ENCODE measurements around the gene TMEM141.
"Not testable (repeated sequence)": the region's sequence is repeated elsewhere in the genome, so short reads cannot be mapped to it uniquely, and the experiment has no call there.

The TMEM141 gene

DNA sequence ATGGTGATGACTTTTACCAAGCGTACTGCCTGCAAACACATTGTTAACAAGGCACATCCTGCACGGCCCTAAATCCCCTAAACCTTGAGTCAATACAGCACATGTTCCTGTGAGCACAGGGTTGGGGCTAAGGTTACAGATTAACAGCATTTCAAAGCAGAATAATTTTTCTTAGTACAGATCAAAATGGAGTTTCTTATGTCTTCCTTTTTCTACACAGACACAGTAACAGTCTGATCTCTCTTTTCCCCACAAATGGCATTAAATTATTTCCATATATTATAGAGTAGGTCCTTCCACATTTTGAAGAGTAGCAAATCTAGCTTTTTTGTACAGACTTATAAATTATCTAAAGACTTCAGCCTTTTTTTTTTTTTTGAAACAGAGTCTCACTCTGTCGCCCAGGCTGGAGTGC lies 1.6 kb upstream of the TMEM141 start:
- Histone ChIP-seq H3K4me3 (ENCODE audit: low read depth in 1 of 2, low read length in 2 of 2) (no peak overlapping the region), H3K9me3 (ENCODE audit: control insufficient read depth in 1 of 2, low read length in 2 of 2) (no peaks in the 10 kb centered on the region), H3K36me3 (ENCODE audit: control insufficient read depth in 1 of 2, insufficient read depth in 2 of 2, low read length in 2 of 2) (no peaks in the 10 kb centered on the region), H3K27ac (ENCODE audit: low read length) (no peak overlapping the region), H3K27me3 (ENCODE audit: low read depth, low read length) (no peaks in the 10 kb centered on the region), H3K4me1 (ENCODE audit: control insufficient read depth in 1 of 2, insufficient read depth in 2 of 2, low read length in 2 of 2) (peaks cover 0 to 22% of the 10 kb centered on the region in 2 donors)

DNA sequence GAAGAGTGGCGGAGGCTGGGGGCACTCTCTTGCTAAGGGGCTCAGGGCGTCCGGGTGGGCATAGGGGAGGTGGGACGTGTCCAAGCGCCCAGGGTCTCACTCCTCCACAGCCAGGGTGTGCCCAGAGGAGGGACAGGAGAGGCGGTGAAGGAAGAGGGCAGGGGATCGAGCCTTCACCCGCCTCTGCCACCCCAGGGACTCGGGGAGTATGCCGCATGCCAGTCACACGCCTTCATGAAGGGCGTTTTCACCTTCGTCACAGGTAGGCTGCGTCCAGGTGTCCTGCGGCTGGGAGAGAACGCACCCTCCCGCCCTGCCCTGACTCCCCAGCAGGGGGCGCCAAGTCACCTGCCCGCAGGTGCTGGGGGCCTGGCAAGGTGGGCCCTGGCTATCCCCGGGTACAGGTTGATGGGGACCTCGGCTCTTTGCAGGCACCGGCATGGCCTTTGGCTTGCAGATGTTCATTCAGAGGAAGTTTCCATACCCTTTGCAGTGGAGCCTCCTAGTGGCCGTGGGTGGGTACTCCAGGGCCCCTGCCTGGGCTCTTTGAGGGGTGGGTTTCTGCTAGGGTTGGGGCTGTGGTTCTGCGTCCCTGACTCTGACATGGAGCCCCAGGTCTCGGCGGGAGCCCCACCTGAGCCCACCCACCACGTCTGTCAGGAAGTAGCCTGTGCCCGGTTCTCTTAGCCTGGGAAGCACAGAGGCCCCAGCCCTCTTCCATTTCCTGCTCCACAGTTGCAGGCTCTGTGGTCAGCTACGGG lies 552 bp downstream of the TMEM141 start:
- H3K36me3 ChIP-seq (ENCODE audit: control insufficient read depth in 1 of 2, insufficient read depth in 2 of 2, low read length in 2 of 2) = no peaks in the 10 kb centered on the region
- H3K4me1 ChIP-seq (ENCODE audit: control insufficient read depth in 1 of 2, insufficient read depth in 2 of 2, low read length in 2 of 2) = peaks cover 0 to 22% of the 10 kb centered on the region in 2 donors
- H3K27me3 ChIP-seq (ENCODE audit: low read depth, low read length) = no peaks in the 10 kb centered on the region
- H3K9me3 ChIP-seq (ENCODE audit: control insufficient read depth in 1 of 2, low read length in 2 of 2) = no peaks in the 10 kb centered on the region
- peak overlapping the region; percentile 56 to 78 for H3K4me3 ChIP-seq (ENCODE audit: low read depth in 1 of 2, low read length in 2 of 2)
- peak overlapping the region; percentile 67 for H3K27ac ChIP-seq (ENCODE audit: low read length)

DNA sequence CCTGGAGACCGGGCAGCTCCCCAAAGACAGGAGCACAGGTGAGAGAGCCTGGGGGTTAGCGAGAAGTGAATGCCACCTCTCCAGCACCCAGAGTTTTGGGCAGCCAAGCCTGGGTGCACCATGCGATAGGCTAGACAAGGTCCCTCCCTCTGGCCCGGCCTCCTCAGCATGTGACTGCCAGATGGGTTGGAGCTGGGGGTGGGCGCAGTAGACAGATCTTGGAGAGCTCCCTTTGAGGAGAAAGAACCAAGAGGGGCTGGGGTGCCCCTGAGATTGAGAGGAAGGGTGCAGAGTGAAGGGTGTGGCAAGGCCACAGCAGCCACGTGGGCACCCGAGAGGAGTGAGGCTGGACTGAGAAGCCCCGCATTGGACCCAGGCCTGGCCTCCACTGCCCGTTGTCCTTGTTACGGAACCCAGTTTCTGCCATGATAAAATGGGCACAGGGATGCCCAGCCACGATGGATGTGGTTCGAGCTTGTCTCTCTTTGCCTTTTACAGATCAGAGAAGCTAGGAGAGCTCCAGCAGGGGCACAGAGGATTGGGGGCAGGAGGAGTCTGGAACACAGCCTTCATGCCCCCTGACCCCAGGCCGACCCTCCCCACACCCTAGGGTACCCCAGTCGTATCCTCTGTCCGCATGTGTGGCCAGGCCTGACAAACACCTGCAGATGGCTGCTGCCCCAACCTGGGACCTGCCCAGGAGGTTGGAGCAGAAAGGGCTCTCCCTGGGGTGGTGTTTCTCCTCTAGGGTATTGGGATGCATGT lies 1.4 kb downstream of the TMEM141 start:
- H3K27ac ChIP-seq (ENCODE audit: low read length) = peak overlapping the region; percentile 60
- no peaks in the 10 kb centered on the region for H3K9me3 ChIP-seq (ENCODE audit: control insufficient read depth in 1 of 2, low read length in 2 of 2)
- H3K27me3 ChIP-seq (ENCODE audit: low read depth, low read length) = no peaks in the 10 kb centered on the region
- peak overlapping the region in 1 of 2 donors; percentile 78 for H3K4me3 ChIP-seq (ENCODE audit: low read depth in 1 of 2, low read length in 2 of 2)
- no peaks in the 10 kb centered on the region for H3K36me3 ChIP-seq (ENCODE audit: control insufficient read depth in 1 of 2, insufficient read depth in 2 of 2, low read length in 2 of 2)
- peaks cover 0 to 21% of the 10 kb centered on the region in 2 donors for H3K4me1 ChIP-seq (ENCODE audit: control insufficient read depth in 1 of 2, insufficient read depth in 2 of 2, low read length in 2 of 2)

DNA sequence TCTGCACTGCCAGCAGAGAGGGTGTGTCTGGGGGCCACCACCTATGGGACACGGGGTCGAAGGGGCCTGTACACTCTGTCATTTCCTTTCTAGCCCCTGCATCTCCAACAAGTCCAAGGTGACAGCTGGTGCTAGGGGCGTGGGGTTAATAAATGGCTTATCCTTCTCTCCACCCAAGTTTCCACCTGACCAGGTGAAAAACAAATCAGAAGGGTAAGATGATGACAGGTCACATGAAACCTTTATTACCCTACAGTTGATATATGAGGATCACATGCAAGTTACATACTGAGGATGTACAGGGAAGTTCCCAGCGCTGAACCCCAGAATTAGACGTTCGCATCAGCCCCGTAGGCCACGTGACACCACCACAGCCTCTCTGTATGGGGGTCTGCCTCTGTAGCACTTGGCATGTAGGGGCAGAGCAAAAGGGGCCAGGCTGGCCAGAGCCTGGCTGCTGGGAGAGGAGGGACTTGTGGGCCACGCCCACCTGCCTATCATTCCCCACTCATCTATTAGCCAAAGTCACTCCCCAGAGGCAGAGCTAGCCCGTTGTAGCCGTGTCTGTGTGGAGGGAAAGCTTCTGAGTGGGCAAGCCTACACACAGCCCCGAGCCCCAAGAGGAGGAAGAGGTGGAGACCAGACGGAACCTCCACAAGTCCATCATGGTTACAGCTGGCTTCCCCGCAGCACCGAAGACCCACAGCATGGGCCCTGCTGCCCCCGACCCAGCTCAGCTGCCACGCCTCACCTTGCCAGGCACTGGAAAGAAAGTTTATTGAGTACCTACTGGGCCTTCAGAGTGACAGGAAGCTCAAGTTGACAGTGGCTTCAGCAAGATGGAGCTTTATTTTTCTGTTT lies 2.2 kb downstream of the TMEM141 start:
- Histone ChIP-seq H3K4me1 (ENCODE audit: control insufficient read depth in 1 of 2, insufficient read depth in 2 of 2, low read length in 2 of 2) (peaks cover 0 to 17% of the 10 kb centered on the region in 2 donors), H3K27me3 (ENCODE audit: low read depth, low read length) (no peaks in the 10 kb centered on the region), H3K4me3 (ENCODE audit: low read depth in 1 of 2, low read length in 2 of 2) (no peak overlapping the region), H3K36me3 (ENCODE audit: control insufficient read depth in 1 of 2, insufficient read depth in 2 of 2, low read length in 2 of 2) (no peaks in the 10 kb centered on the region), H3K27ac (ENCODE audit: low read length) (no peak overlapping the region), H3K9me3 (ENCODE audit: control insufficient read depth in 1 of 2, low read length in 2 of 2) (no peaks in the 10 kb centered on the region)

DNA sequence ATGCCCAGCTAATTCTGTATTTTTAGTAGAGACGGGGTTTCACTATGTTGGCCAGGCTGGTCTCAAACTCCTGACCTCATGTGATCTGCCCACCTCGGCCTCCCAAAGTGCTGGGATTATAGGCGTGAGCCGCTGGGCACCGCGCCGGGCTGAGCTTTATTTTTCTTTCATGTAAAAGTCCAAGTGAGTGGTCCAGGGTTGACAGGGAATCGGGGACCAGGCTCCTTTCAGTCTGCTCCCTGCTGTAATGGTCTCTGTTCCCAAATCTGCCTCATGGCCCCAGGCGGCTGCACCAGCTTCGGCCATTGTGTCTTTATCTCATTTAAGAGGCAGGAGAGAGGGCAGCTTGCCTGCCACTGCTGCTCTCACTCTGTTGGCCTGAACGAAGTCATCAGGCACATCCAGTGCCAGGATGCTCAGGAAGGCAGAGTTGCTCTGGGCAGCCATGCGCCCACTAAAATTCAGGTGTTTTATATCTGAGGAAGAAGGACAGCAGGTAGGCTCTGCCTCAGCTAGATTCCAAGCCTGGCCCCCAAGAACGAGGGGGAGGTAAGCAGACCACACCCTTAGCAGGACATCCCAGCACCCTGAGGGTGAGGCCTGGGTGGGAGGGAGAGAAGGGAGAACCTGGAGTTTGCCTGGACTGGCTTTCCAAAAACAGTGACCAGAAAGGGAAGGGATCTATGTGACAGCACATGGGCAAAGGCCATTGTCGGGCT lies 3.3 kb downstream of the TMEM141 start:
- no peak overlapping the region for H3K4me3 ChIP-seq (ENCODE audit: low read depth in 1 of 2, low read length in 2 of 2)
- peaks cover 10% of the 10 kb centered on the region for H3K27me3 ChIP-seq (ENCODE audit: low read depth, low read length)
- peaks cover 0 to 20% of the 10 kb centered on the region in 2 donors for H3K4me1 ChIP-seq (ENCODE audit: control insufficient read depth in 1 of 2, insufficient read depth in 2 of 2, low read length in 2 of 2)
- no peak overlapping the region for H3K27ac ChIP-seq (ENCODE audit: low read length)
- no peaks in the 10 kb centered on the region for H3K36me3 ChIP-seq (ENCODE audit: control insufficient read depth in 1 of 2, insufficient read depth in 2 of 2, low read length in 2 of 2)
- no peaks in the 10 kb centered on the region for H3K9me3 ChIP-seq (ENCODE audit: control insufficient read depth in 1 of 2, low read length in 2 of 2)

DNA sequence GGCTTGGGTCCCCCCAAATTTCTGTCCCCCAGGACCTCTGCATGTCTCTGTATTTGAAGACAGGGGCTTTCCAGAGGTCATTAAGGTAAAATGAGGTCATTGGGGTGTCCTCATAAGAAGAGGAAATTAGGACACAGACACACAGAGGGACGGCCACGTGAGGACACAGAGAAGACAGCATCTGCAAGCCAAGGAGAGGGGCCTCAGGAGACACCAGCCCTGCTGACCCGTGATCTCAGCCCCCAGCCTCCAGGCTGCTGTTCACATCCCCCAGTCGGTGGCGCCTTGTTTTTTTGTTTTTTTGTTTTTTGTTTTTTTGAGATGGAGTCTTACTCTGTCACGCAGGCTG lies 3.8 kb downstream of the TMEM141 start:
- Histone ChIP-seq H3K27ac (ENCODE audit: low read length) (no peak overlapping the region), H3K4me1 (ENCODE audit: control insufficient read depth in 1 of 2, insufficient read depth in 2 of 2, low read length in 2 of 2) (peaks cover 0 to 25% of the 10 kb centered on the region in 2 donors), H3K27me3 (ENCODE audit: low read depth, low read length) (peaks cover 15% of the 10 kb centered on the region), H3K9me3 (ENCODE audit: control insufficient read depth in 1 of 2, low read length in 2 of 2) (no peaks in the 10 kb centered on the region), H3K36me3 (ENCODE audit: control insufficient read depth in 1 of 2, insufficient read depth in 2 of 2, low read length in 2 of 2) (no peaks in the 10 kb centered on the region), H3K4me3 (ENCODE audit: low read depth in 1 of 2, low read length in 2 of 2) (no peak overlapping the region)

DNA sequence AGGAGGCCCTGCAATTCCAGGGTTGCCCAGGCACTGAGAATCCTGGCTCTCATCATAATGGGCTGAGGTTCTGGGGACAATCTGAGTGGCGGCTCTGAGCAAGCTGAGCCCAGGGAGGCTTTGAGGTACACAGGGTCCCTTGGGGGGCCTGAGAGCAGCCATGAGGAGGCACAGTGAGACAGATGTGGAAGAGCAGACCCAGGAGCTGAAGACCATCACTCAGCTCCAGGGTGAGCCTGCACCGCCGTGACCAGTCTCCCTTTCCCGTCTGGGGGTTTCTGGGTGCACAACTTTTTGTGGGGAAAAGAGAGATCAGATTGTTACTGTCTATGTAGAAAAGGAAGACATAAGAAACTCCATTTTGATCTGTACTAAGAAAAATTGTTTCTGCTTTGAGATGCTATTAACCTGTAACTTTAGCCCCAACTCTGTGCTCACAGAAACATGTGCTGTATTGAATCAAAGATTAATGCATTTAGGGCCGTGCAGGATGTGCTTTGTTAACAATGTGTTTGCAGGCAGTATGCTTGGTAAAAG lies 5.2 kb downstream of the TMEM141 start, which contains the start of gene CCDC183:
Gene CCDC183 (plus strand): TSS at position 101 of the 537 bp plus-strand sequence. CDS start 60 bp downstream, at position 161.
- Histone ChIP-seq H3K9me3 (ENCODE audit: control insufficient read depth in 1 of 2, low read length in 2 of 2) (no peaks in the 10 kb centered on the region), H3K36me3 (ENCODE audit: control insufficient read depth in 1 of 2, insufficient read depth in 2 of 2, low read length in 2 of 2) (no peaks in the 10 kb centered on the region), H3K27me3 (ENCODE audit: low read depth, low read length) (peaks cover 15% of the 10 kb centered on the region), H3K27ac (ENCODE audit: low read length) (no peak within 1 kb of the TSS), H3K4me1 (ENCODE audit: control insufficient read depth in 1 of 2, insufficient read depth in 2 of 2, low read length in 2 of 2) (peaks cover 0 to 29% of the 10 kb centered on the region in 2 donors), H3K4me3 (ENCODE audit: low read depth in 1 of 2, low read length in 2 of 2) (no peak within 1 kb of the TSS)

DNA sequence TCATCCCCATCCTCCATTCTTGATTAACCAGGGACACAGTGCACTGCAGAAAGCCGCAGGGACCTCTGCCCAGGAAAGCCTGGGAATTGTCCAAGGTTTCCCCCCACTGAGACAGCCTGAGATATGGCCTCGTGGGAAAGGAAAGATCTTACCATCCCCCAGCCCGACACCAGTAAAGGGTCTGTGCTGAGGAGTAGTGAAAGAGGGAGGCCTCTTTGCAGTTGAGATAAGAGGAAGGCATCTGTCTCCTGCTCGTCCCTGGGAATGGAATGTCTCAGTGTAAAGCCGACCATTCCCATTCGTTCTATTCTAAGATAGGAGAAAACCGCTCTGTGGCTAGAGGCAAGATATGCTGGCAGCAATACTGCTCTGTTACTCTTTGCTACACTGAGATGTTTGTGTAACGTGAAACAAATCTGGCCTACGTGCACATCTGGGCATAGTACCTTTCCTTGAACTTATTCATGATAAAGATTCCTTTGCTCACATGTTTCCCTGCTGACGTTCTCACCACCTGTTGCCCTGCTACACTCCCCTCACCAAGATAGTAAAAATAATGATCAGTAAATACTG lies 5.7 kb downstream of the TMEM141 start:
- not testable (repeated sequence) for H3K4me3 ChIP-seq (ENCODE audit: low read depth in 1 of 2, low read length in 2 of 2); H3K36me3 ChIP-seq (ENCODE audit: control insufficient read depth in 1 of 2, insufficient read depth in 2 of 2, low read length in 2 of 2); H3K9me3 ChIP-seq (ENCODE audit: control insufficient read depth in 1 of 2, low read length in 2 of 2); H3K27ac ChIP-seq (ENCODE audit: low read length)
- Histone ChIP-seq H3K27me3 (ENCODE audit: low read depth, low read length) (peaks cover 15% of the 10 kb centered on the region), H3K4me1 (ENCODE audit: control insufficient read depth in 1 of 2, insufficient read depth in 2 of 2, low read length in 2 of 2) (peaks cover 0 to 25% of the 10 kb centered on the region in 2 donors)

DNA sequence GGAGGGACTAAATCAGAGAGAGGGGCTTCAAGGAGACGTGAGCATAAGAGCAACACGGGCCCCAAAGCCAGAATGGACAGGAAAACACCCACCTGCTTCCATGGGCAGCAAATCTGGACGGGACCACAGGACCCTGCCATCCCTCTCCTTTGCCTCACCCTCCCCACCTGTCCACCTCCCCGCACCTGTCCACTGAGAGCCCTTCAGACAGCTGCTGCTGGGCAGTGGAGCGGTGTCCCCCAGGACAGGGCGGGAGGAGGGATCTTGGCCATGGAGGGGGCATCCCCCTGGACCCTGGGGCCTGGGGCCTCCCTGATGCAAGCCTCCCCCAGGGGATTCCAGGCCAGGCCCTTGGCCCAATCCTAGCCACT lies 7.5 kb downstream of the TMEM141 start:
- H3K27me3 ChIP-seq (ENCODE audit: low read depth, low read length) = peaks cover 21% of the 10 kb centered on the region
- no peaks in the 10 kb centered on the region for H3K36me3 ChIP-seq (ENCODE audit: control insufficient read depth in 1 of 2, insufficient read depth in 2 of 2, low read length in 2 of 2)
- H3K4me1 ChIP-seq (ENCODE audit: control insufficient read depth in 1 of 2, insufficient read depth in 2 of 2, low read length in 2 of 2) = peaks cover 0 to 18% of the 10 kb centered on the region in 2 donors
- H3K4me3 ChIP-seq (ENCODE audit: low read depth in 1 of 2, low read length in 2 of 2) = no peak overlapping the region
- H3K9me3 ChIP-seq (ENCODE audit: control insufficient read depth in 1 of 2, low read length in 2 of 2) = no peaks in the 10 kb centered on the region
- no peak overlapping the region for H3K27ac ChIP-seq (ENCODE audit: low read length)

DNA sequence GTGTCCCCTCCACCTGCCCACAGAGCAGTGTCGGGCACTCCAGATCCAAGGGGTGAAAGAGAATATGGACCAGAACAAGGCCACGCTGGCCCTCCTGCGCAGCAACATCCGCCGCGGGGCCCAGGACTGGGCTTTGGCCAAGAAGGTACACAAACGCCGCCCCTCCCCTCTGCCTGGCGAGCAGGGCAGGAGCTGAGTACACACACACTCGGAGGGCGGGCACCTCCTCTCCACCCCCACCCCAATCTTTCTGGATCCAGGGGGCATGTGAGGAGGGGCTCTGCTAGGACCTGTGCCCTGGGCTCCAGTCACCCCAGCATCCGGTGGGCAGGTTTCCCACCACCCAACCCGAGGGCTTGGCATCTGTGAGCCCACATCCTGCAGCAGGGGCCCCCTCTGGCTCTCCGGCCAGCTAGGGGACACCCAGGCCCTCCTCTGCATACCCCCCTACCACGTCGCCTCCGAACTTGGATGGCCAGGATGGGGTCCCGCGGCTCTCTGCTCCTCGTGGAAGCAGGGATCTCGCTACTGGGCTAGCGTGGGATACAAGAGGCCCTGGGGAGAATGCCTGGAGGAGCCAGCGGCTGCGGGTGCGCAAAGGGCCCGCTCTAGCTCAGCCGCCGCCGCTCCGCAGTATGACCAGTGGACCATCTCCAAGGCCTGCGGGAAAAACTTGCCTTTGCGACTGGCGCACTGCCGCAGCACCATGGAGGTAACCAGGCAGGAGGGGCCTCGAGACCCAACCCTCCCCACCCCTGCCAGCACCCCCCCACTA lies 8.1 kb downstream of the TMEM141 start:
- H3K9me3 ChIP-seq (ENCODE audit: control insufficient read depth in 1 of 2, low read length in 2 of 2) = no peaks in the 10 kb centered on the region
- peaks cover 0 to 18% of the 10 kb centered on the region in 2 donors for H3K4me1 ChIP-seq (ENCODE audit: control insufficient read depth in 1 of 2, insufficient read depth in 2 of 2, low read length in 2 of 2)
- no peaks in the 10 kb centered on the region for H3K36me3 ChIP-seq (ENCODE audit: control insufficient read depth in 1 of 2, insufficient read depth in 2 of 2, low read length in 2 of 2)
- no peak overlapping the region for H3K27ac ChIP-seq (ENCODE audit: low read length)
- peaks cover 21% of the 10 kb centered on the region for H3K27me3 ChIP-seq (ENCODE audit: low read depth, low read length)
- H3K4me3 ChIP-seq (ENCODE audit: low read depth in 1 of 2, low read length in 2 of 2) = peak overlapping the region in 1 of 2 donors; percentile 52

All from muscle layer of duodenum (tissue), 2 donors.